HEK293T (cell line): ENCODE results near the gene DUSP9.
A peak's percentile ranks its signal among the peaks of the same experiment; 100 is the strongest.

Experiments used
- CTCF ChIA-PET: fragments of 350-600 bp; formaldehyde crosslinking; extraction: SDS; loops from one replicate; lab custom pipeline; 2021; ENCODE audit warnings: antibody characterized with exemption, inconsistent platforms; lab: Yijun Ruan, JAX
- POLR2A ChIA-PET: fragments of 350-600 bp; formaldehyde crosslinking; extraction: SDS; loops from one replicate; lab custom pipeline; 2020; ENCODE audit warnings: antibody characterized with exemption, inconsistent platforms; lab: Yijun Ruan, JAX
- DNase-seq: peaks from one replicate; pipeline ENCODE4 v3.0.0; 2012; ENCODE audit warnings: mixed read lengths; ENCODE audit errors: extremely low spot score
- ARNT ChIP-seq: fragments of 450-650 bp; IDR thresholded peaks from 2 replicates; pipeline ENCODE4 v1.6.1; 2017; ENCODE audit warnings: mild to moderate bottlenecking
- BHLHE40 ChIP-seq: fragments of 450-650 bp; IDR thresholded peaks from 2 replicates; pipeline ENCODE4 v1.6.1; 2016; ENCODE audit warnings: mild to moderate bottlenecking, moderate library complexity, borderline replicate concordance
- CTBP1 ChIP-seq: fragments of 450-650 bp; IDR thresholded peaks from 2 replicates; pipeline ENCODE4 v1.6.1; 2016; ENCODE audit warnings: borderline replicate concordance
- ELF4 ChIP-seq: fragments of 450-650 bp; IDR thresholded peaks from 2 replicates; pipeline ENCODE4 v1.6.1; 2017; ENCODE audit warnings: antibody characterized with exemption
- FOXA1 ChIP-seq: fragments of 450-650 bp; IDR thresholded peaks from 2 replicates; pipeline ENCODE4 v1.6.1; 2016; ENCODE audit warnings: mild to moderate bottlenecking
- FOXK2 ChIP-seq: fragments of 450-650 bp; IDR thresholded peaks from 2 replicates; pipeline ENCODE4 v1.6.1; 2016; ENCODE audit warnings: mild to moderate bottlenecking
- FOXM1 ChIP-seq: fragments of 450-650 bp; IDR thresholded peaks from 2 replicates; pipeline ENCODE4 v1.6.1; 2017; ENCODE audit warnings: mild to moderate bottlenecking, borderline replicate concordance
- HDGF ChIP-seq: fragments of 450-650 bp; IDR thresholded peaks from 2 replicates; pipeline ENCODE4 v1.6.1; 2017; ENCODE audit warnings: antibody characterized with exemption, borderline replicate concordance
- L3MBTL2 ChIP-seq: fragments of 450-650 bp; conservative IDR thresholded peaks from 2 replicates; pipeline ENCODE4 v1.6.1; 2016; ENCODE audit warnings: mild to moderate bottlenecking
- LEF1 ChIP-seq: fragments of 450-650 bp; IDR thresholded peaks from 2 replicates; pipeline ENCODE4 v1.6.1; 2017; ENCODE audit warnings: mild to moderate bottlenecking, borderline replicate concordance
- NFRKB ChIP-seq: fragments of 450-650 bp; IDR thresholded peaks from 2 replicates; pipeline ENCODE4 v1.6.1; 2016; ENCODE audit warnings: mild to moderate bottlenecking, moderate library complexity
- SP1 ChIP-seq: fragments of 450-650 bp; IDR thresholded peaks from 2 replicates; pipeline ENCODE4 v1.6.1; 2017
- SUZ12 ChIP-seq: fragments of 450-650 bp; IDR thresholded peaks from 2 replicates; pipeline ENCODE4 v1.6.1; 2016; ENCODE audit warnings: mild to moderate bottlenecking
- TARDBP ChIP-seq: fragments of 450-650 bp; IDR thresholded peaks from 2 replicates; pipeline ENCODE4 v1.6.1; 2016
- ZNF384 ChIP-seq: fragments of 450-650 bp; IDR thresholded peaks from 2 replicates; pipeline ENCODE4 v1.6.1; 2016
- TF ChIP-seq, protein P1 (sequence below): fragments of 450-650 bp; IDR thresholded peaks from 2 replicates; pipeline ENCODE4 v1.6.1; 2016

Gene DUSP9

DNA sequence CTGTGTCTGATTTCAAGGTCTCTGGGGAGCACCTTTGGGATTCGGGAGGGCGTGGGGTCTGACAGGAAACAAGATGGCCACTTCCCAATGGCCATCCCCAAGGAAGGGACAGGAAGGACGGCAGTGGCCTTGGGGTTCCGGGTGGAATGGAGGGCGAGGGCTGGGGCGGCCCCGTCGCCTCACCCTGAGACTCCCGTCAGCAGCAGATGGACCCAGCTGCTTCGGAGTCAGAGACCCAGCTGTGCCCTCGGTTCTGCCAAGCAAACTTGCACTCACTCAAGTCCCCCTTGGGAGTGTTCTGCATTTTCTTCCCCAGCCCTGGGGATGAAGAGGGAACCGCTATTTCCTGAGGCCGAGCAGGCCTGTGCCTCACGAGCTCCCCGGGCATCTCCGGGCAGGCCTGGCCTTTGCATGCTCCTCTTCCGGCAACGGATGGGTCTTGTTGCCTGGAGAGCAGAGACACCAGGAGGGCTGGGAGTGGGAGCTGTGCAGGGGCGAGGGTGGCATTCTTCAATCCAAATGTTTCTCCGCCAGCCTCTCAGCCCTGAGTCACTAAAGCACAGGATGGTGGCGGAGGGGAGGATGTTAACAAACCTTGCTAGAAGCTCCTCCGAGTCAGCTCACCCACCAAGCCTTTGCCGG lies 6.8 kb upstream of the DUSP9 start:
- ChIA-PET CTCF (no interaction called here), POLR2A (no interaction called here)
- DNase-seq, result no peak
- TF ChIP-seq NFRKB, result no peak
- no peak for TF ChIP-seq ELF4
- no peak for TF ChIP-seq L3MBTL2
- TF ChIP-seq FOXK2, result no peak
- TF ChIP-seq ZNF384, result no peak
- no peak for TF ChIP-seq CTBP1
- TF ChIP-seq LEF1, result no peak
- TF ChIP-seq, protein P1, sequence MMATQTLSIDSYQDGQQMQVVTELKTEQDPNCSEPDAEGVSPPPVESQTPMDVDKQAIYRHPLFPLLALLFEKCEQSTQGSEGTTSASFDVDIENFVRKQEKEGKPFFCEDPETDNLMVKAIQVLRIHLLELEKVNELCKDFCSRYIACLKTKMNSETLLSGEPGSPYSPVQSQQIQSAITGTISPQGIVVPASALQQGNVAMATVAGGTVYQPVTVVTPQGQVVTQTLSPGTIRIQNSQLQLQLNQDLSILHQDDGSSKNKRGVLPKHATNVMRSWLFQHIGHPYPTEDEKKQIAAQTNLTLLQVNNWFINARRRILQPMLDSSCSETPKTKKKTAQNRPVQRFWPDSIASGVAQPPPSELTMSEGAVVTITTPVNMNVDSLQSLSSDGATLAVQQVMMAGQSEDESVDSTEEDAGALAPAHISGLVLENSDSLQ, result no peak
- no peak for TF ChIP-seq FOXA1
- TF ChIP-seq FOXM1, result no peak

DNA sequence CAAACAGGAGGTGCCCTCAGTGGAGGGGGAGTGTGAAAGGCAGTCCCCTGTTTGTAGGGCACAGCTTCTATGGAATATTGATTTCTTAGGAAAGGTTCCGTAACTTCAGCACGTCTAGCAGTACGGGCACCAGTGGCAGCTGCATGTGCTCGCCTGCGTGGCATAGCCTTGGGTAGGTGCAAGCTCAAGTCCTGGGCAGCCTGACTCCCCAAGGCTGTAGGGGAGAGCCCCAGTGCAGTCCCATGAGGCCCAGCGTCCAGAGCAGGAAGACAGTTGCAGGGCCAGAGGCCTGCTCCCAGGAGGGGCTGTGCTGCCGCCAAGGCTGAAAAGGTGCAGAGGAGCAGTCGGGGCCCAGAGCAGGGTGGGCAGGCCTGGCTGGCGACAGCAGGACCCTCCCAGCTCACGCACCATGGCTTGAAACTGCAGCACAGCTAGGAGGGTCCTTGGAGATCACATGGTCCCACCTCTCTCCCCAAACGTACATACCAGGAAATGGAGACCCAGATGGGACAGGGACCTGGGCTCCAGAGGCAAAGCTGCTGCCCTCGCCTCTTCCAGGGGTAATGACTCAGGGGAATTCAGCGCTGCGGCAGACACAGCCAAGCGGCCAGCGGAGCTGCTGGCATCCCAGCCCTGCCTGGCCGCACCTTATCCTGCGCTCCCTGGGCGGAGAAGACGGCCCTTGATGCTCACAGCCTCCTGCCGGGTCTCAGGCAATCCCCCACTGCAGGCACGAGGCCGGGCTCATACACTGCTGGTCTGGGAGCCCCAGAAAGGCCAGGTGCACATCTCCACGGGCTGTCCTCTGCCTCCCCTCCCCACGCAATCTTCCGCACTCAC lies 6.0 kb upstream of the DUSP9 start:
- DNase-seq, result no peak
- ChIA-PET POLR2A (no interaction called here), CTCF (no interaction called here)
- TF ChIP-seq ELF4 (no peak), FOXK2 (no peak)

DNA sequence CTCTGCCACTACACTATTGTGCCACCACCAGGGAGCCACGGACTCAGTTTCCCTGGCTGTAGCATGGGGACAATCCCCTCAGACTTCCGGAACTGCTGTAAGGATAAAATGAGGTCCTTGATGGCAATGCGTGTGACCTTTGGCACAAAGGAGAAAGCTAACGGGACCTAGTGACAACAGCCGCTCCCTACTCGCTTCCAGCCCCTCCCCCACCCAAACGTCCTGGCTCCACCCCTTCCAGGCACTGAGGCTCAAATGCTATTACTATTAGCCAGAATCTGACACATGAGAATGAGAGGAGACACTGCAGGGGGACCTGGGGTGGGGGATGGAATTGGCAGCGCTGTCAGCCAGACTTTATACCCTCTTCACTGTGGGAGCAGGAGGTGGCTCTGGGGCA lies 5.4 kb upstream of the DUSP9 start:
- no peak for DNase-seq
- ChIA-PET CTCF (no interaction called here), POLR2A (no interaction called here)
- TF ChIP-seq BHLHE40, result no peak
- TF ChIP-seq L3MBTL2, result no peak
- no peak for TF ChIP-seq LEF1
- no peak for TF ChIP-seq TARDBP
- TF ChIP-seq NFRKB, result no peak
- no peak for TF ChIP-seq CTBP1
- TF ChIP-seq ELF4, result no peak
- no peak for TF ChIP-seq SP1
- no peak for TF ChIP-seq ARNT

DNA sequence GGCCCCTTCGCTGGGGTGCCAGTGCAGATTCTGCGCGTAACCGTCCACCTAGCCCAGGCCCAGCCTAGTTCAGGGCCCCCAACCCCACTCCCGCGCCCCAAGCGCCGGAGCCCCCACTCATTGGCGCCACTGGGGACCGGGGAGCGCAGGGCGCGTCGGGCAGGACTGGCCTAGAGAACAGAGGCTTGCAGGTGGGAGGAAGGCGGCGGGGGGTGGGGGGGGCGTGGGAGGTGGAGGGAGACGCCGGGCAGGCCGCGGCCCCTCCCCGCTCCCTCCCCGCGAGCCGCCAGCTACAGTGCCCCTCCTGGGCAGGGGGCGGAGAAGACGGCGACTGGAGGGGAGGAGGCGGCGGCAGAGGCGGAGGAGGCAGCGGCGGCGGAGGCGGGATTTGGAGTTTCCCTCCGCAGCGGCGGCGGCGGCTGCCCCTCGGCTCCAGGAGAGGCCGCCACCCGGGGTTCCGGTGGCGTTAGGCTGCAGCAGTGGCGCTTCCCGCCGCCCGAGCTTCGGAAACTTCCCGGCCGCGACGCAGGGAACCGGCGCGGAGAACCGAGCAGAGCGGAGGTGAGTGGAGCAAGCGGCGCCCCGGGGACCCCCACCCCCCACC lies 4.8 kb upstream of the DUSP9 start:
- ChIA-PET CTCF (no interaction called here), POLR2A (no interaction called here)
- TF ChIP-seq SP1 (no peak), FOXK2 (no peak), ZNF384 (no peak), SUZ12 (no peak), HDGF (no peak), CTBP1 (no peak), LEF1 (no peak), FOXA1 (no peak), ELF4 (no peak), L3MBTL2 (no peak), NFRKB (no peak), TARDBP (no peak), FOXM1 (no peak), BHLHE40 (no peak), ARNT (no peak)
- TF ChIP-seq, protein P1, result no peak
- peak; percentile 51 for DNase-seq

DNA sequence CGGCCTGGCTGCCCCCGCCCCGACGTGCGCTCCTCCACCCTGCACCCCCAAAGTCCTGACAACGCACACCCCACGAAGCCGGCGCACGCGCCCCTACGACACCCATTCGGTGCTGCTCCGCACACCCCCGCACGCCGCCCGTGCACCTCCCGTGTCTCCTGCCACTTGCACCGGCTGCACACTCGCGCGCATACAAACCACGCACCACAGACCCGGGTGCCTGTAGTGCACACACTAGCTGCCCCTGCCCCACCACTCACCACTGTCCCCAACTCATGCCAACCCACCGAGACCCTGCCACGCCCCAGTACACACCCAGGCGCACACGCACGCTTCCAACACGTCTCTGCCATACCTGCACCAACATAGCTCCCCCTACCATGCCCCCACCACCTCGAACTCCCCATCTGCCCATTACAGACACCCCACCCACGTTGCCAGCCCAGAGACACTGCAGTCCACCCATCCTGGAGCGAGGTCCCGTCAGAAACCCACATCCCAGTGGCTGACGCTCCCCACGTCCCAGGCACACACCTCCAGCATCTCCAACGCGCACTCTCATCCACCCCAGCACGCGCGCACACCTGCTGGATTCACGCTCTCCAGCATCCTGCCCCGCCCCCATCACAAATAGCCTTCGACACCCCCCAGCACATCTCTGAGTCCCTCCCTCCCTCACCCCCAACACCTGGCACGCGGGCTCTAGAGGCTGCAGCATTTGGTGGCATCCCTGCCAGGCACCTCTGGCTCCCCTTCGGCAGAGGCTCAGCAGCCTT lies 4.2 kb upstream of the DUSP9 start:
- no peak for DNase-seq
- ChIA-PET POLR2A (no interaction called here), CTCF (interaction anchor here (0.6 kb wide), 2 partner anchors 25 to 58 kb away, joined by 3 to 4 read pairs; no protein-coding TSS in a partner anchor)
- TF ChIP-seq SP1 (no peak), CTBP1 (no peak; the same call in 1 of the 2 replicates), SUZ12 (no peak), FOXA1 (no peak), ARNT (no peak), FOXM1 (no peak)
- TF ChIP-seq, protein P1, result no peak
